Aorta (tissue), 5 donors: ENCODE data around the gene RNF10. TPM values are rescaled to one million over a fixed set of nuclear protein-coding genes. Genes with fewer than 3 reads are reported as not detected.
"Not testable (repeated sequence)": the region's sequence is repeated elsewhere in the genome, so short reads cannot be mapped to it uniquely, and the experiment has no call there.

ENCODE experiments used
- ATAC-seq: fragments of 200-7000 bp; cut with Tn5 transposase; one replicate; pipeline ENCODE4 v1.9.1; 2022; ENCODE audit warnings: moderate library complexity; ENCODE audit not compliant: low FRiP score
- DNase-seq, 2 donors: peaks; one replicate each; pipeline ENCODE4 v3.0.0-alpha.2; 2020
- H3K27ac ChIP-seq, 2 donors: one replicate each; pipeline ENCODE4 v1.5.1; 2013; ENCODE audit warnings: low read length in 2 of 2, mild to moderate bottlenecking in 2 of 2, moderate library complexity in 2 of 2, control low read depth in 1 of 2, inconsistent platforms in 1 of 2, low read depth in 1 of 2
- H3K27me3 ChIP-seq, 2 donors: one replicate each; pipeline ENCODE4 v1.6.1; 2013; ENCODE audit warnings: control low read depth in 1 of 2, low read length in 1 of 2, mild to moderate bottlenecking in 1 of 2, moderate library complexity in 1 of 2; ENCODE audit not compliant: insufficient read depth in 2 of 2, control insufficient read depth in 1 of 2
- H3K36me3 ChIP-seq, 2 donors: one replicate each; pipeline ENCODE4 v1.6.1; 2013; ENCODE audit warnings: control low read depth in 1 of 2, low read length in 1 of 2, mild to moderate bottlenecking in 1 of 2; ENCODE audit not compliant: insufficient read depth in 2 of 2, control insufficient read depth in 1 of 2
- H3K4me1 ChIP-seq, 2 donors: one replicate each; pipeline ENCODE4 v1.6.1; 2013; ENCODE audit warnings: low read length in 2 of 2, control low read depth in 1 of 2, mild to moderate bottlenecking in 1 of 2, moderate library complexity in 1 of 2; ENCODE audit not compliant: insufficient read depth in 2 of 2, control insufficient read depth in 1 of 2
- H3K4me3 ChIP-seq, 2 donors: one replicate each; pipeline ENCODE4 v1.5.1; 2013; ENCODE audit warnings: low read length in 2 of 2, control low read depth in 1 of 2, mild to moderate bottlenecking in 1 of 2
- H3K9me3 ChIP-seq: one replicate; pipeline ENCODE4 v1.6.1; 2013; ENCODE audit warnings: mild to moderate bottlenecking, low read length; ENCODE audit not compliant: control insufficient read depth
- WGBS, 2 donors: extraction: QIAGEN DNeasy Blood & Tissue Kit; methylation state at CpG; one replicate each; pipeline ENCODE4 v1.1.7; 2013; 5-methylcytosine and 5-hydroxymethylcytosine counted together
- intact Hi-C, 2 donors: fragments of 100-400 bp; cut with DNase I; formaldehyde crosslinking; loops; one replicate each; pipeline versions ENCODE4 v1.14.2 to v1.15.0; 2022
- polyA plus RNA-seq, 2 donors: library from polyadenylated mRNA; stranded (reverse); fragments of 200-250 nt; gene quantifications; one replicate each; pipeline ENCODE4 v1.2.3, GENCODE V29; 2013
- total RNA-seq, 2 donors: library from RNA; stranded (reverse); fragmentation: NEBNext Ultra II Directional; extraction: Animal tissue kit (Norgen Biotek cat#: 25700); gene quantifications; one replicate each; pipeline ENCODE4 v1.2.1, GENCODE V29; 2021
- donor health status: healthy with polysubstance abuse.
- donor health status: Bipolar disorder and iron deficiency.
- donor health status: DM: no; HTN: no; CAD: no.
- donor health status: DM: no; HTN: no; CAD: no.
- donor health status: DM: yes; HTN: yes; CAD: no.

The RNF10 gene
- total and polyA plus RNA-seq, 4 donors = 74.0 to 200 (median 170) TPM

DNA sequence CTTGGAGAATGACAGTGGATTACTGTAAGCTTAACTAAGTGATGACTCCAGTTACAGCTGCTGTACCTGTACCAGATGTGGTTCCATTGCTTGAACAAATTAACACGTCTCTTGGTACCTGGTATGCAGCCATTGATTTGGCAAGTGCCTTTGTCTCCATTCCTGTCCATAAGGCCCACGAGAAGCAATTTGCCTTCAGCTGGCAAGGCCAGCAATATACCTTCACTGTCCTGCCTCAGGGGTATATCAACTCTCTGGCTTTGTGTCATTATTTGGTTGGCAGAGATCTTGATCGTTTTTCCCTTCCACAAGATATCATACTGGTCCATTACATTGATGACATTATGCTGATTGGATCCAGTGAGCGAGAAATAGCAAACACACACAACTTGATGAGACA lies 76.4 kb downstream of the RNF10 start:
- ATAC-seq (no peak), DNase-seq (no peak)
- Histone ChIP-seq H3K27me3 (no peaks in the 10 kb centered on the region), H3K36me3 (no peaks in the 10 kb centered on the region), H3K4me3 (no peak overlapping the region), H3K4me1 (no peaks in the 10 kb centered on the region), H3K27ac (no peak overlapping the region), H3K9me3 (no peaks in the 10 kb centered on the region)
- WGBS, 2 donors = 74 to 77% methylated on average over 4 of the region's 4 CpGs
- intact Hi-C loops = no loop called here

GRCh38 chr12:120611534-120611933 lies 77.4 kb downstream of the RNF10 start:
- ATAC-seq, H3K27me3 ChIP-seq, H3K4me3 ChIP-seq, DNase-seq, H3K4me1 ChIP-seq, H3K36me3 ChIP-seq, H3K27ac ChIP-seq, H3K9me3 ChIP-seq, intact Hi-C loops: not testable (repeated sequence)
- 73 to 76% methylated on average over 1 of the region's 1 CpG for WGBS, 2 donors

- H3K4me1 ChIP-seq = no peaks in the 10 kb centered on the region
- H3K4me3 ChIP-seq = no peak overlapping the region
- H3K27ac ChIP-seq = no peak overlapping the region
- intact Hi-C loops = no loop called here
- ATAC-seq (no peak), DNase-seq (no peak)
- peaks cover 0 to 2% of the 10 kb centered on the region in 2 donors for H3K27me3 ChIP-seq
- no peaks in the 10 kb centered on the region for H3K9me3 ChIP-seq
- H3K36me3 ChIP-seq = no peaks in the 10 kb centered on the region
These were observed 80.7 kb downstream of the RNF10 start for GRCh38 chr12:120614848-120615247.

- not testable (repeated sequence) for ATAC-seq, H3K9me3 ChIP-seq
- WGBS, 2 donors = 88% methylated on average over 3 of the region's 3 CpGs
These were observed 83.0 kb downstream of the RNF10 start for GRCh38 chr12:120617193-120617592.

DNA sequence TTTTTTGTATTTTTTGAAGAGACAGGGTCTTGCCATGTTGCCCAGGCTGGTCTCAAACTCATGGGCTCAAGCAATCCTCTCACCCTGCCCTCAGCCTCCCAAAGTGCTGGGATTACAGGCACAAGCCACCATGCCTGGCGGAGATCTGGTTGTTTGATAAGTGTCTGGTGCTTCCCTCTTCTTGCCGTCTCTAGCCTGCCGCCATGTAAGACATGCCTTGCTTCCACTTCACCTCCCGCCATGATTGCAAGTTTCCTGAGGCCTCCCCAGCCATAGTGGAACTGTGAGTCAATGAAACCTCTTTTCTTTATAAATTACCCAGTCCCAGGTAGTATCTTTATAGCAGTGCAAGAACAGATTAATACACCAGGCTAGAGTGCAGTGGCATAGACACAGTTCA lies 83.6 kb downstream of the RNF10 start:
- H3K9me3 ChIP-seq, H3K4me3 ChIP-seq, H3K27me3 ChIP-seq, H3K4me1 ChIP-seq, intact Hi-C loops, ATAC-seq, DNase-seq, H3K36me3 ChIP-seq, H3K27ac ChIP-seq: not testable (repeated sequence)
- 92 to 93% methylated on average over 4 of the region's 4 CpGs for WGBS, 2 donors

More at GRCh38 chr12:120617193-120617592, 83.0 kb downstream of the RNF10 start:
- H3K36me3 ChIP-seq, H3K27ac ChIP-seq, H3K4me3 ChIP-seq, intact Hi-C loops, DNase-seq, H3K4me1 ChIP-seq, H3K27me3 ChIP-seq: not testable (repeated sequence)

- no peaks in the 10 kb centered on the region for H3K9me3 ChIP-seq
- WGBS, 2 donors = 26 to 28% methylated on average over 8 of the region's 8 CpGs
- no peaks in the 10 kb centered on the region for H3K36me3 ChIP-seq
- no peaks in the 10 kb centered on the region for H3K4me1 ChIP-seq
- peaks cover 0 to 2% of the 10 kb centered on the region in 2 donors for H3K27me3 ChIP-seq
- ATAC-seq = no peak
- intact Hi-C loops = no loop called here
- no peak for DNase-seq
- H3K4me3 ChIP-seq = no peak overlapping the region
- no peak overlapping the region for H3K27ac ChIP-seq
These were observed 84.9 kb downstream of the RNF10 start for GRCh38 chr12:120618954-120619615.

- Histone ChIP-seq H3K27ac (no peak overlapping the region), H3K27me3 (peaks cover 0 to 2% of the 10 kb centered on the region in 2 donors), H3K4me3 (no peak overlapping the region), H3K9me3 (no peaks in the 10 kb centered on the region), H3K36me3 (no peaks in the 10 kb centered on the region), H3K4me1 (no peaks in the 10 kb centered on the region)
- no peak for DNase-seq
- ATAC-seq = no peak
- 88 to 95% methylated on average over 2 of the region's 2 CpGs for WGBS, 2 donors
- intact Hi-C loops = no loop called here
These were observed 86.5 kb downstream of the RNF10 start for GRCh38 chr12:120620624-120621023.

DNA sequence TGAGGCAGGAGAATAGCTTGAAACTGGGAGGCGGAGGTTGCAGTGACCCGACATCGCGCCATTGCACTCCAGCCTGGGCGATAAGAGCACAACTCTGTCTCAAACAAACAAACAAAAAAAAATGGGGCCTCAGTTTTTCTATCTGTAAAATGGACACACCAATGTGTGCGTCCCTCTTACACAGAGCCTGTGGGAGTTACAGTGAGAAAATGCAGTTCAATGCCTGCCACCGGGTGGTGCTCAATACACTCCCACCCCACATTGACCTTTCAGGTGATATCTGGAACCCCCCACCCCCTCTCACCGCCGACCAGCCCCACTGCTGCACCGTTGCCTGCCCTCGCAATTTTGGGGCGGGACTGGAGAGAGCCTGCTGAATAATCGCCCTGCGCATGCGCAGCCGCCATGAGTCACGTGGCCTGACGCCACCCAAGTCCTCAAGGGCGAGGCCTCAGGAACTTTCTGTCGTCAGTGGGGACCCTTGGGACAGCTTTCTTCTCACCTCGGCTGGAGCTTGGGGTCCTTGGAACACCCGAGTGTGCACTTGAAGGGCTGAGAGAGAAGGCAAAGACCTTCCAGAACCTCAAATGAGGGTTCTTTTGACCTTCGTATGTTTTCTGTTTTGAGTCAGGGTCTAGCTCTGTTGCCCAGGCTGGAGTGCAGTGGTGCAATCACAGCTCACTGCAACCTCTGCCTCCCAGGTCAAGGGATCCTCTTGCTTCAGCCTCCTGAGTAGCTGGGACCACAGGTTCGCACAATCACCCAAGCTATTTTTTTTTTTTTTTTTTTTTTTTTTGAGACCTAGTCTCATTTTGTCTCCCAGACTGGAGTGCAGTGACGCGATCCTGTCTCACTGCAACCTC lies 91.6 kb downstream of the RNF10 start:
- Histone ChIP-seq H3K4me1 (no peaks in the 10 kb centered on the region), H3K36me3 (no peaks in the 10 kb centered on the region), H3K4me3 (no peak overlapping the region), H3K9me3 (no peaks in the 10 kb centered on the region), H3K27me3 (no peaks in the 10 kb centered on the region), H3K27ac (no peak overlapping the region)
- ATAC-seq (no peak), DNase-seq (peak in 1 of 2 donors; percentile 78)
- intact Hi-C loops = no loop called here
- 78 to 85% methylated on average over 26 of the region's 26 CpGs for WGBS, 2 donors
